ENCODE data around the gene MPHOSPH10.

DNA sequence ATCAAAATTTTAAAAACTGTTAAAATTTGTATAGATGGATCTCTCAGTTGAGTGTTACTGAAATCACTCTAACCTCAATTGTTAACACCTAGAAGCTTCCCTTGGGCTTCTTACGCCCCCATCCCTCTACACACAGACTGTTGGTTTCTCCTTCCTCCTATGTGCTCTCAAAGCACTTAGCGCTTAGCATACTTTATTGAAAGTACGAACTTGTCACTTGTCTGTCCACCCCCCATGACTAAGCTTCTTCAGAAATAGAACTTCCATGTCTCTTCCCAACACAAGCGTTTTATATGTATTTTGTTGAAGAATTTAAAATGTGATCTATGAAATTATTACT, 441 bp downstream of the MPHOSPH10 start:
- TF ChIP-seq POLR2AphosphoS5 (IDR thresholded peaks at IDR 0.05; ENCODE audit: insufficient read depth in 1 of 2, low read depth in 1 of 2) (no peak), POLR2A (IDR thresholded peaks at IDR 0.05) (no peak)
- TF ChIP-seq, protein P1, sequence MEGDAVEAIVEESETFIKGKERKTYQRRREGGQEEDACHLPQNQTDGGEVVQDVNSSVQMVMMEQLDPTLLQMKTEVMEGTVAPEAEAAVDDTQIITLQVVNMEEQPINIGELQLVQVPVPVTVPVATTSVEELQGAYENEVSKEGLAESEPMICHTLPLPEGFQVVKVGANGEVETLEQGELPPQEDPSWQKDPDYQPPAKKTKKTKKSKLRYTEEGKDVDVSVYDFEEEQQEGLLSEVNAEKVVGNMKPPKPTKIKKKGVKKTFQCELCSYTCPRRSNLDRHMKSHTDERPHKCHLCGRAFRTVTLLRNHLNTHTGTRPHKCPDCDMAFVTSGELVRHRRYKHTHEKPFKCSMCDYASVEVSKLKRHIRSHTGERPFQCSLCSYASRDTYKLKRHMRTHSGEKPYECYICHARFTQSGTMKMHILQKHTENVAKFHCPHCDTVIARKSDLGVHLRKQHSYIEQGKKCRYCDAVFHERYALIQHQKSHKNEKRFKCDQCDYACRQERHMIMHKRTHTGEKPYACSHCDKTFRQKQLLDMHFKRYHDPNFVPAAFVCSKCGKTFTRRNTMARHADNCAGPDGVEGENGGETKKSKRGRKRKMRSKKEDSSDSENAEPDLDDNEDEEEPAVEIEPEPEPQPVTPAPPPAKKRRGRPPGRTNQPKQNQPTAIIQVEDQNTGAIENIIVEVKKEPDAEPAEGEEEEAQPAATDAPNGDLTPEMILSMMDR (IDR thresholded peaks at IDR 0.05), result no peak

All from vagina (tissue), 2 donors.